ENCODE data around the gene MRPL18.
A peak's percentile ranks its signal among the peaks of the same experiment; 100 is the strongest.
"Not testable (repeated sequence)": the region's sequence is repeated elsewhere in the genome, so short reads cannot be mapped to it uniquely, and the experiment has no call there.

Gene MRPL18

DNA sequence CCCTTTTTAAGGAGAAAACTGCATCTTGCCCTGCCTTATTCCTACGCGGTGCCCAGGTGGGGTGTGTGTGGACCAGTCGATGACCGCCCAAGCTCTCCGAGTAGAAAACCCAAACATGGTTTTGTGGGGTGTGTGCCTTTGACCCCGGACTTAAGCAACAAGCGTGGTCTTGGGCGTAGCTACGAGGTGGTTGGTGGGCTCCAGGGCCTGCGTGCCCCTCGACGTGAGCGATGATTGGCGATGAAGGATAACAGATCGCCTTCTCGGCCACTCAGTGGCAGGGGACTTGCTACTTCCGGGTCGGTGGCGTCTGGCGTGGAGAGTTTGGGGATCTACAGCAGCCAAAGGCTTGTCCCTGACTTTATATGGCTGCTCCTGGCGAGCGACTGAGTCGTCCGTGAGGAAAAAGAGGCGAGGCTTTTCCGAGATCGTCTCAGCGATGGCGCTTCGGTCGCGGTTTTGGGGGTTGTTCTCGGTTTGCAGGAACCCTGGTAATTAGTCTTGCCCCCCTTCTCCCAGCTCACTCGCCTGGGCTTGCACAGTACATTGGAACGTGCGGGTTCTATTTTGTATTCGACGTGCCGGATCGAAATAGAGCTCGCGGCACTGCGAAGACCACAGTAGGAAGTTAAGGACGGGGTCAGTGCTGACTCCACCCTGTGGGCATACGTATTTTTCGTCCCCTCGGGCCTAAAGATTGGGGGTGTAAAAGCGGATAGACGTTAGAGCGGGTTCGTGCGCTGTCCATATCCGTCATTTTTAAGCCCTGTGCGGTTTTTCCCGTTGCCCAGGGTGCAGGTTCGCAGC, at the start of gene MRPL18:
Gene MRPL18 (plus strand): TSS at position 319 of the 807 bp plus-strand sequence. CDS start 121 bp downstream, at position 440.
- DNase-seq: peak; percentile 94 to 99 (median 98)

DNA sequence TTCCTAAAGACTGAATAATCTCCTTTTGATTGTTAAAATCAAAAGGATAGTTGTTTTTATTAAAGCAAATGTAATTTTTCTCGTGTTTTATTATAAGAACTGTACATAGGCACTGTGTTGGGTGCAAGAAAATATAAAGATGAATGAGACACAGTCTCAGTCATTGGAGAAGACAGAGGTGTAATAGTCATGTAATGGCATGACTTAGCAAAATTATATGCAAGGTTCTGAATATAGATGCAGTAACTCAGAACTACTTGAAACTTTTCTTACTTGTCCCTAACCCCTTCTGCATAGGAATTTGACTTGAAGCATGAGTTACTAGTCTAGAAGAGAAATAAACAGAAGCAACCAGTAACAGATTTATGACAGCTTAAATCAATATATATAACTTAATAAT, 48.1 kb upstream of the MRPL18 start:
- DNase-seq: no peak

DNA sequence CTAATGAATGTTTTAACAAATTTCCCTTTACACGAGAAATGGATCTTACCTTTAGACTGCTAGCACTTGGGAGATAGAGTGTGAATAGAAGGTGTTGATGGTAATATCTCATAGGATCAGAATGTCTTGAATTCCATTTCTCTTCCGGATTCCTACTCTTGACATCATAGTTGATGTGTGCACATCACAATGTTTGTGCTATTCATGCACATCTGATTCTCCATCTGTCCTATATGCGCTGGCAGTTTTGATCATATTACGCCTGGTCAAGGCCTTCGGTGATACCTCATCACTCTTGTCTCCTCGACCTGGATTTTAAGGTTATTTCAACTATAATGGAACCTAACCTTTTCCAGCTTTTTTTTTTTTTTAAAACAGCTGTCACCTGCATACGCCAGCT, 45.2 kb upstream of the MRPL18 start:
- DNase-seq: no peak

GRCh38 chr6:159746759-159747158, 43.5 kb upstream of the MRPL18 start:
- no peak for DNase-seq

- not testable (repeated sequence) for DNase-seq
Observed at GRCh38 chr6:159748127-159748526, 42.1 kb upstream of the MRPL18 start.

GRCh38 chr6:159751448-159751847, 38.8 kb upstream of the MRPL18 start:
- DNase-seq: no peak

- no peak for DNase-seq
Observed at GRCh38 chr6:159753081-159753872, 37.0 kb upstream of the MRPL18 start.

GRCh38 chr6:159754401-159754800, 35.9 kb upstream of the MRPL18 start:
- no peak for DNase-seq

DNA sequence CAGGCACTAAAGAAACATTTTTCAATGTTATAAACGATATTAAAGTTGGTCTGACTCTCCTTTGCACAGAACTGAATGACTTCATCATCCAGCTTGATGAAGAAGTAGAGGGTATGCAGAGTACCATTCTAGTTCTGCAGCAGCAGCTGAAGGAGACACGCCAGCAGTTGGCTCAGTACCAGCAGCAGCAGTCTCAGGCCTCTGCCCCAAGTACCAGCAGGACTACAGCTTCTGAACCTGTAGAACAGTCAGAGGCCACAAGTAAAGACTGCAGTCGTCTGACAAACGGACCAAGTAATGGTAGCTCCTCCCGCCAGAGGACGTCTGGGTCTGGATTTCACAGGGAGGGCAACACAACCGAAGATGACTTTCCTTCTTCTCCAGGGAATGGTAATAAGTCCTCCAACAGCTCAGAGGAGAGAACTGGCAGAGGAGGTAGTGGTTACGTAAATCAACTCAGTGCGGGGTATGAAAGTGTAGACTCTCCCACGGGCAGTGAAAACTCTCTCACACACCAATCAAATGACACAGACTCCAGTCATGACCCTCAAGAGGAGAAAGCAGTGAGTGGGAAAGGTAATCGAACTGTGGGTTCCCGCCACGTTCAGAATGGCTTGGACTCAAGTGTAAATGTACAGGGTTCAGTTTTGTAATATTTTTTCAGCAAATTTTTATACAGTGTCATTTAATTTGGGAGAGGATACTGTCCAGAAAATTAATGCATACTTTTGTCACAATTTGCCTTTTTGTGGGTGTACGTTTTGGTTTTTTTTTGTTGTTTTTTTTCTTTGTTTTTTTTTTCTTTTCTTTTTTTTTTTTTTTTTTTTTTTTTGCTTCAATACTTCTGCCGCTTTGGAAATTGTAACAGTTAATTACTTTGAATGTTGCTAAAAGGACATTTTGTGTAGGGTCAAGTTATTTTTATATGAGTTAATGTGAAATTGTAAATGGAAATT, 35.0 kb upstream of the MRPL18 start:
- no peak for DNase-seq

DNA sequence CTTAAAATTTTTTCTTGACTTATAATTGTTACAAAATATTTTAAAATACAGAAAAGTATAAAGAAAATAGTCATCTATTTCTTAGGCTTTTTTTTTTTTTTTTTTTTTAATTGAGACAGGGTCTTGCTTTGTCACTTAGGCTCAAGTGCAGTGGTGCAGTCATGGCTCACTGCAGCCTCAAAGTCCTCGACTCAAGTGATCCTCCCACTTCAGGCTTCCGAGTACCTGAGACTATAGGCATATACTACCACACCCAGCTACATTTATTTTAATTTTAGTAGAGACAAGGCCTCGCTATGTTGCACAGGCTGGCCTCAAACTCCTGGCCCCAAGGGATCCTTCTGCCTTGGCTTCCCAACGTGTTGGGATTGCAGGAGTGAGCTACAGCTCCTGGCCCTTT, 33.8 kb upstream of the MRPL18 start:
- DNase-seq: peak in 1 of 3 experiments; percentile 90

DNA sequence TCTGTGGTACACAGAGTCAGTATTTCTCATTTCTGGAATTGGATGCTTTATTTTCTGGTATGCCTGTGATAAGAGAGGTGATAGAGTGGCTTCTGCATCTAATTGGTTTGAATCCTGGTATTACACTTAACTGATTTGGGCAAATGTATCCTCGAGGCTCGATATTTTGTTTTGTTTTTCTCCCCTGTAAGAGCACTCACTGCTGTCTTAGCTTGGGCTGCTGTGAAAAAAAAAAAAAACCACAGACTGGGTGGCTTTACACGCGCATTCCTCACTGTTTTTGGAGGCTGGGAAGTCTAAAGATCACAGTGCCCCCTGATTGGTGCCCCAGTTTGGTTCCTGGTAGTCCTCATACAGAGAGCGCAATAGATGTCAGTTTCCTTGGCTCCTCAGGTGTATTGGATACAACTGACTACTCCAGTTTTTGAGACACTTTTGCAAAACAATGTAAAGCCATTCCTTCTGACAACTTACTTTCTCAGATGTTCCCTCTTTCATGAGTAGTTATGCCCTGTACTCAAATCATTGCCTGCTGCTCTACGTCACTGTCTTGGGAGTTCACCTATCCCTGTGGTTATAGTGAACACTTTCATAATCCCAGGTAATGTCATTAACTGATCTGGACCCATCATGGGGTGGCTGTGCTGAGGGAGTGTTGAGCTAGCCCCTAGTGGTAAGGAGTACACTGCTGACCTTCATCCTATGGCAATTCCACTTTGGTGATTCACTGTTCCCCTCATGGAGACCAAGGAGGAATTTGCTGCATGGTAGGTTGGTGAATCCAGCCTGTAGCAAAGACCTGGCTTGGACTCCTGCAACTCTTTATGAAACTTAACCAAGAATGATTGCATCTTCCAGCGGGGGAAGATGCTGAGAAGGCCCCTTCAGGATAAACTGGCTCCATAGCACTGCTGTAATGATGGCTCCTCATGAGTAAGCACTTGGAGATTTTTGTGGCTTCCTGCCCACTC, 32.0 kb upstream of the MRPL18 start:
- no peak for DNase-seq

DNA sequence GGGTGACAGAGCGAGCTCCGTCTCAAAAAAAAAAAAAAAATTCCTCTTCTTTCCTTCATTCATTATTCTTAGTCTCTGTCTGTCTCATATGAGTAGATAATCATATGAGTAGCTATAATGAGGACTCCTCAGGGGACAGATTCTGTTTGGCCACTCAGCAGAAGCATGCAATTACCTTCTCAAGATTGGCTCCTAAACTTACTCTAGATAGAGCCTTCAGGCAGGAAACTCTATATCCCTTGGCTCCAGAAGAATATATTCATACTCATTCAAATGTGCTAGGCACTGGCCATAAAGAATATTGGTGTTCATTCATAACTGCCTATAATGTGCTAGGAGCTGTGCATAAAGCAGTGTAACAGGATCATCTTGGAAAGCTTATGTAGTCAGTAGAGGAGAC, 30.6 kb upstream of the MRPL18 start:
- peak in 2 of 3 experiments; percentile 31 to 32 for DNase-seq

DNA sequence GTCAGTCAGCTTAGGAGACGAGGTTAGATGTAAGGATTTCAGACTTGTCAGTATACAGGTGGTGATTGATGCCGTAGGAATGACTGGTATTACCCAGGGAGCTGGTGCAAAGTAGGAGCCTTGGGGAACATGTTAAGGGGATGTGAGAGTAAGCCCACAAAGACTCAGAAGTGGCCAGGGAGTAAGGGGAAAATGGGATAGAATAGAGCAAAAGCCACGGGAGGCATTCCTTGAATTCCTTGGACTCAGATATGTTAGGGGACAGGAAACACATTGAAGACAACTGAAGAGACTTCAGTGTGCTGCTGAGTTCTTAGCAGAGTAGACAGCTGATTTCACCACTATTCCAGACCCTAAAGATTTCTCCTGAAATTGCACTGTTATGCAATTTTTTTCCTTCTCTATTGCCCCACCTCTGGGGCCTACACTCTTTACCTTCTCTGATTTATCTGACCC, 29.6 kb upstream of the MRPL18 start:
- DNase-seq: no peak

DNA sequence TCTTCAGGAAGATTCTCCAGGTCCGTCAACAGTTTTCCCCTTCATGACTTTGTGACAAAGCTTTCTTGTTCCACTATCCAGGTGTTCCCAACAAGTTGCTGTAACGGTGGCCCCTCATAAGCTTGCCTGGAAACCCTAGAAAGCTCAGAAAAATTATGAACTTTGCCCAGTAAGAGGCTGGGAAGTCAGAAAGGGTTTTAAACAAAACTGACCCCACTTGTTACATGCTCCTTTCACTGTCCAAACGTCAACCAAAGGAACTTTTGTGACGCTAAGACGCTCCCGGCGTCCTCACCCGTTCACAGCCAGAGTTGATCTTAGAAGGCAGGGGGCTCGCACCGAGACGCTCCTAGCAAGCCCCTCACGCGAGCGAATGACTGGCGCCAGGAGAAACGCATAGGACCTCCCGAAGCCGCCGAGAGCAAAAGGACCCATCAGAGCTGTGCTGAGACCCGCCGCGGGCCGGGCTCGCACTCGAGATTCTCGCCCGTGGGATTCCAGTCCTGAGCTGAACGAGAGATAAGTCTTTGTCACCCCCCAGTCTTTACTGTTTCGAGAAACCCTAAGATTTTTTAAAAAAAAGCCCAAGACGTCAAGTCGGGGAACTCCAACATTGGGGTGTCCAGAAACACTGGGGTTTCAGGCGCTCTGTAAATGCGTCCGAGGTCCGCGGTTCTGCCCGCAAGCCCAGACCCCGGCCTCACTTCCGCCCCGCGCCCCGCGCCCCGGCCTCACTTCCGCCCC, 29.0 kb upstream of the MRPL18 start:
- DNase-seq: no peak

GRCh38 chr6:159761873-159762680, 28.2 kb upstream of the MRPL18 start, which contains the start of gene ACAT2:
ACAT2 (plus strand) TSS chr6:159762045; CDS start chr6:159762088, 43 bp downstream.
- DNase-seq: peak; percentile 92 to 98 (median 96)

DNA sequence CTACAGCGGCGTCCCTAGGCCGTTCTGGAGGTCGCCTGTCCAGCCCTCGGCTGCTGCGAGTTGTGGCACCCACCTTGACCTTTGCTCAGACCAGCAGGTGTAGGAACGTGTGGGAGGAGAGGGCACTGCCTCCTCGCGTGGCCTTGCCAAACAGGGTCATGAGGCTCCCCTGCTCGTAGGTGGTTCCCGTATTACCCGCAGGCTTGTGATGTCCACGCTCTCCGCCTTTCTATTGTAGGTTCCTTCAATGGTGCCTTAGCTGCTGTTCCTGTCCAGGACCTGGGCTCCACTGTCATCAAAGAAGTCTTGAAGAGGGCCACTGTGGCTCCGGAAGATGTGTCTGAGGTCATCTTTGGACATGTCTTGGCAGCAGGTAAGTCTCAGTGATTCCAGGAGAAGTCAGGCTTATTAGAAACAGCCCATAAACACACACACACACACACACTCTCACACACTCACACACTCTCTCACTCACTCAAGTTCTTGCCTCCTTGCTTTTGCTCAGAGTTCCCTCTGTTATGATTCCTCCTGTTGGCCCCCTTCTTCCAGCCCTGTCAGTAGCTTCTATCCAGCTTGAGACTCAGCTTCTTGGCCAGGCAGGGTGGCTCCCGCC, 27.5 kb upstream of the MRPL18 start:
- peak in 2 of 3 experiments; percentile 58 to 61 for DNase-seq

GRCh38 chr6:159766906-159767305, 23.4 kb upstream of the MRPL18 start:
- DNase-seq: no peak

DNA sequence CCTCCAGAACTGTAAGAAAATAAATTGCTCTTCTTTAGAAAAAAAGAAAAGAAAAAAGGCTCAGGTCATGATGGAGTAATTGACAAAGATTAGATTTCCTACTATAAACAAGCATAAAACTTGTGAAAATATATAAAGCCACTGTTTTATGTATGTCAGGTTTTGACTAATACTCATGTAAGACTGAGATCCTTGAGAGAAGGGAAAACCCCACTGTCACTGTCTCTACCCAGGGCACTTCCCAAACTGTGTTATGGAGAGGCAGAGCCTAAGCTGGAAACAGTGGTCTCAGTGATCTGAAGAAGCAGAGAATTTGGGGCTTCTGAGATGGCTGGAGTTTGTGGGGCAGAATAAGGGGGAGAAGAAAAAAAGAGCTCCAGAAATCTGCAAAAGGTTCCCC, 20.8 kb upstream of the MRPL18 start:
- DNase-seq: no peak

- no peak for DNase-seq
Observed at GRCh38 chr6:159772196-159772595, 18.1 kb upstream of the MRPL18 start.
